Endothelial cell of umbilical vein (primary cell): ENCODE results near the gene ZNF157. TPM values are rescaled to one million over a fixed set of nuclear protein-coding genes. Genes with fewer than 3 reads are reported as not detected.

Experiments
- BruUV-seq: library from RNA; stranded (reverse); fragments of 400-500 nt; replicated peaks from 2 replicates; lab custom pipeline; 2021; lab: Mats Ljungman, UMichigan
- CTCF ChIA-PET: fragments of 300-600, 350-600 bp; sonication (Branson Sonifier 250); formaldehyde crosslinking; loops from one replicate; lab custom pipeline; 2021; ENCODE audit warnings: antibody characterized with exemption, inconsistent platforms; lab: Charles Lee
- POLR2A ChIA-PET: fragments of 300-600, 350-600 bp; sonication (Branson Sonifier 250); formaldehyde crosslinking; loops from one replicate; lab custom pipeline; 2021; ENCODE audit warnings: antibody characterized with exemption, inconsistent platforms; lab: Charles Lee
- DNase-seq: peaks from one replicate; pipeline ENCODE4 v3.0.0-alpha.2; 2011; ENCODE audit warnings: low read depth, low spot score
- FAIRE-seq: peaks from 2 replicates; lab custom pipeline; 2011; peaks lifted over from hg19 to GRCh38; lab: Jason Lieb, UNC
- H2AFZ ChIP-seq: 2 replicates; pipeline ENCODE4 v1.6.0; 2012; ENCODE audit warnings: low read depth, low read length, control low read depth, inconsistent platforms
- H3K27ac ChIP-seq: 2 replicates; pipeline ENCODE4 v1.5.1; 2011; ENCODE audit warnings: low read depth, mild to moderate bottlenecking, control low read depth, low read length, moderate library complexity; ENCODE audit not compliant: insufficient read depth
- H3K27me3 ChIP-seq, 2 experiments: 2 replicates each; pipeline versions ENCODE4 v1.6.0 to v1.6.1; 2011; ENCODE audit warnings: low read length in 2 of 2, mixed read lengths in 1 of 2; ENCODE audit not compliant: control insufficient read depth in 2 of 2, insufficient read depth in 2 of 2
- H3K36me3 ChIP-seq, 2 experiments: 2 replicates in 1 of 2; 3 replicates in 1 of 2; pipeline ENCODE4 v1.5.1; 2011; ENCODE audit warnings: low read length in 2 of 2, mild to moderate bottlenecking in 1 of 2, moderate library complexity in 1 of 2; ENCODE audit not compliant: control insufficient read depth in 2 of 2, insufficient read depth in 2 of 2; ENCODE audit errors: extremely low read depth in 1 of 2
- H3K4me1 ChIP-seq: 3 replicates; pipeline ENCODE4 v1.5.1; 2011; ENCODE audit warnings: mild to moderate bottlenecking, low read length; ENCODE audit not compliant: control insufficient read depth, insufficient read depth; ENCODE audit errors: extremely low read depth
- H3K4me2 ChIP-seq: 2 replicates; pipeline ENCODE4 v1.6.1; 2011; ENCODE audit warnings: low read length, control low read depth, mixed read lengths; ENCODE audit not compliant: insufficient read depth
- H3K4me3 ChIP-seq, 3 experiments: fragments of 200-600 bp in 1 of 3; sonication (generic), shearing (Covaris generic) in 1 of 3; replicated peaks in 1 of 3; 2 replicates each; pipeline ENCODE4 v1.5.1; 2011 to 2016; ENCODE audit warnings: control low read depth in 3 of 3, low read length in 3 of 3, mild to moderate bottlenecking in 2 of 3, inconsistent platforms in 1 of 3, low read depth in 1 of 3, moderate library complexity in 1 of 3; ENCODE audit not compliant: insufficient read depth in 1 of 3
- H3K79me2 ChIP-seq: 2 replicates; pipeline ENCODE4 v1.6.0; 2012; ENCODE audit warnings: low read length, inconsistent platforms; ENCODE audit not compliant: control insufficient read depth, insufficient read depth
- H3K9ac ChIP-seq: replicated peaks from 2 replicates; pipeline ENCODE3; 2011; ENCODE audit warnings: low read length, control low read depth; ENCODE audit not compliant: insufficient read depth; ENCODE audit errors: extremely low read depth
- H3K9me1 ChIP-seq: replicated peaks from 3 replicates; pipeline ENCODE4 v1.6.0; 2011; ENCODE audit warnings: mild to moderate bottlenecking, low read length; ENCODE audit not compliant: control insufficient read depth, insufficient read depth; ENCODE audit errors: extremely low read depth
- H3K9me3 ChIP-seq: replicated peaks from 2 replicates; pipeline ENCODE4 v1.5.1; 2012; ENCODE audit warnings: low read length, inconsistent platforms; ENCODE audit not compliant: control insufficient read depth, insufficient read depth
- H4K20me1 ChIP-seq: replicated peaks from 2 replicates; pipeline ENCODE3; 2011; ENCODE audit warnings: mild to moderate bottlenecking, low read length; ENCODE audit not compliant: control insufficient read depth, insufficient read depth; ENCODE audit errors: extremely low read depth
- EZH2 ChIP-seq: IDR thresholded peaks from 2 replicates; pipeline ENCODE4 v1.6.1; 2012; ENCODE audit warnings: borderline replicate concordance, low read depth, mild to moderate bottlenecking, moderate library complexity, low read length, inconsistent platforms; ENCODE audit not compliant: severe bottlenecking
- FOS ChIP-seq: IDR thresholded peaks from 2 replicates; pipeline ENCODE4 v1.6.1; 2011; ENCODE audit warnings: mild to moderate bottlenecking, low read length, moderate library complexity, borderline replicate concordance; ENCODE audit not compliant: insufficient read depth
- GATA2 ChIP-seq: IDR thresholded peaks from 2 replicates; pipeline ENCODE4 v1.7.0; 2011; ENCODE audit warnings: low read depth, mild to moderate bottlenecking, moderate library complexity, mixed read lengths, low read length; ENCODE audit not compliant: insufficient read length, insufficient read depth
- JUN ChIP-seq: IDR thresholded peaks from 2 replicates; pipeline ENCODE4 v1.6.1; 2011; ENCODE audit warnings: borderline replicate concordance, low read depth; ENCODE audit not compliant: insufficient read length, insufficient read depth
- MYC ChIP-seq: IDR thresholded peaks from one replicate; pipeline ENCODE4 v1.6.1; 2011; ENCODE audit warnings: mild to moderate bottlenecking, low read depth, low read length
- POLR2A ChIP-seq: IDR thresholded peaks from 2 replicates; pipeline ENCODE4 v1.6.1; 2012; ENCODE audit warnings: low read depth, mild to moderate bottlenecking, control low read depth, low read length
- POLR2AphosphoS5 ChIP-seq: IDR thresholded peaks from 2 replicates; pipeline ENCODE4 v1.6.1; 2012; ENCODE audit warnings: low read depth, mild to moderate bottlenecking, control low read depth, low read length, moderate library complexity; ENCODE audit not compliant: insufficient read depth
- dilution Hi-C: fragments of 300-500 bp; cut with MboI; formaldehyde crosslinking; loops from one replicate; pipeline ENCODE4 v1.15.0; 2019; ENCODE audit warnings: low sequenced_read_pairs; ENCODE audit not compliant: extremely low pct_ligation_motif_present
- intact Hi-C: fragments of 100-400 bp; cut with micrococcal nuclease; formaldehyde crosslinking; loops from one replicate; pipeline ENCODE4 v1.10.0; 2022
- polyA plus RNA-seq, 4 experiments: library from polyadenylated mRNA; depleted of rRNA in 3 of 4; stranded (reverse) in 3 of 4; unstranded in 1 of 4; fragments of >200 nt; gene quantifications; 2 replicates each; pipeline versions ENCODE4 v1.2.1 to v1.2.3, GENCODE V29; 2011 to 2012; ENCODE audit warnings: missing spikeins in 1 of 4
- total RNA-seq: library from RNA; stranded (reverse); gene quantifications from 2 replicates; pipeline ENCODE4 v1.2.3, GENCODE V29; 2021
- TF ChIP-seq, protein P1 (sequence below): IDR thresholded peaks from 2 replicates; pipeline ENCODE4 v1.6.1; 2011; ENCODE audit not compliant: insufficient read depth, insufficient read length
- TF ChIP-seq, protein P2 (sequence below), 2 donors: IDR thresholded peaks; 1 replicate in 1 of 2; 2 replicates in 1 of 2; pipeline ENCODE4 v1.5.1; 2011; ENCODE audit warnings: low read length in 2 of 2, mild to moderate bottlenecking in 2 of 2, moderate library complexity in 2 of 2, control low read depth in 1 of 2, inconsistent platforms in 1 of 2, low read depth in 1 of 2; ENCODE audit not compliant: insufficient read depth in 1 of 2; ENCODE audit errors: extremely low read depth in 1 of 2

Gene ZNF157
- total and polyA plus RNA-seq, 2 donors (not counting 3 experiments of a cell fraction or from before 2014, with no cell fraction given): not detected

DNA sequence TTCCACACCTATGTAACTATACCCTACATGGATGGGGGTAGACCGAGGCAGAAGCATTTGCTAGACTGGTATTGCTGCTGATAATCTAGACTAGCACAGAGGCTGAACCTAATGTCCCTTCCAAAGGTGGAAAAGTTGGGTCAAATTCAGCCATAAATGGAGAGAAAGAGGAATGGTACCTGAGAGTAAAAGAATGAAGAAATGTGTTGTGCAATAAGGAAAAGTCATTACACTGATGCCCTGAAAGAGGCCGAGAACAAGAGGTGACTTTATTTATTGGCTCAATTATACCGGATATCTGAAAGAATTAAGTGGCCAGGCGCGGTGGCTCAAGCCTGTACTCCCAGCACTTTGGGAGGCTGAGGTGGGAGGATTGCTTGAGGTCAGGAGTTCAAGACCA is 60.5 kb downstream of the ZNF157 start:
- CTCF ChIA-PET: no interaction called here
- POLR2A ChIA-PET: no interaction called here

More for the DNA sequence above, 60.5 kb downstream of the ZNF157 start:
- H3K4me3 ChIP-seq: no peak overlapping the region
- no peak overlapping the region for H3K27ac ChIP-seq
- H3K9me3 ChIP-seq: no peaks in the 10 kb centered on the region
- FAIRE-seq (no peak), DNase-seq (no peak)
- no TSS peak for BruUV-seq
- no peaks in the 10 kb centered on the region for H3K27me3 ChIP-seq
- TF ChIP-seq POLR2AphosphoS5 (no peak), MYC (no peak), GATA2 (no peak), EZH2 (no peak), POLR2A (no peak), FOS (no peak), JUN (no peak)
- TF ChIP-seq, protein P1, sequence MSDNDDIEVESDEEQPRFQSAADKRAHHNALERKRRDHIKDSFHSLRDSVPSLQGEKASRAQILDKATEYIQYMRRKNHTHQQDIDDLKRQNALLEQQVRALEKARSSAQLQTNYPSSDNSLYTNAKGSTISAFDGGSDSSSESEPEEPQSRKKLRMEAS: no peak
- TF ChIP-seq, protein P2, sequence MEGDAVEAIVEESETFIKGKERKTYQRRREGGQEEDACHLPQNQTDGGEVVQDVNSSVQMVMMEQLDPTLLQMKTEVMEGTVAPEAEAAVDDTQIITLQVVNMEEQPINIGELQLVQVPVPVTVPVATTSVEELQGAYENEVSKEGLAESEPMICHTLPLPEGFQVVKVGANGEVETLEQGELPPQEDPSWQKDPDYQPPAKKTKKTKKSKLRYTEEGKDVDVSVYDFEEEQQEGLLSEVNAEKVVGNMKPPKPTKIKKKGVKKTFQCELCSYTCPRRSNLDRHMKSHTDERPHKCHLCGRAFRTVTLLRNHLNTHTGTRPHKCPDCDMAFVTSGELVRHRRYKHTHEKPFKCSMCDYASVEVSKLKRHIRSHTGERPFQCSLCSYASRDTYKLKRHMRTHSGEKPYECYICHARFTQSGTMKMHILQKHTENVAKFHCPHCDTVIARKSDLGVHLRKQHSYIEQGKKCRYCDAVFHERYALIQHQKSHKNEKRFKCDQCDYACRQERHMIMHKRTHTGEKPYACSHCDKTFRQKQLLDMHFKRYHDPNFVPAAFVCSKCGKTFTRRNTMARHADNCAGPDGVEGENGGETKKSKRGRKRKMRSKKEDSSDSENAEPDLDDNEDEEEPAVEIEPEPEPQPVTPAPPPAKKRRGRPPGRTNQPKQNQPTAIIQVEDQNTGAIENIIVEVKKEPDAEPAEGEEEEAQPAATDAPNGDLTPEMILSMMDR (IDR thresholded peaks at IDR 0.05; ENCODE audit: extremely low read depth in 1 of 2, insufficient read depth in 1 of 2, low read depth in 1 of 2, low read length in 2 of 2): no peak
- H3K9me1 ChIP-seq: no peaks in the 10 kb centered on the region
- H4K20me1 ChIP-seq: no peaks in the 10 kb centered on the region
- no peak overlapping the region for H3K9ac ChIP-seq
- H3K36me3 ChIP-seq: no peaks in the 10 kb centered on the region
- no peaks in the 10 kb centered on the region for H3K4me1 ChIP-seq
- no peak overlapping the region for H3K4me2 ChIP-seq
- no peak overlapping the region for H2AFZ ChIP-seq
- H3K79me2 ChIP-seq: no peaks in the 10 kb centered on the region
- intact Hi-C loops (no loop called here), dilution Hi-C loops (no loop called here)
